Left ventricle myocardium inferior (tissue), 1 donor: Measurements from ENCODE around the gene CGB7. TPM values are rescaled to one million over a fixed set of nuclear protein-coding genes. Genes with fewer than 3 reads are reported as not detected.
"Not testable (repeated sequence)": the region's sequence is repeated elsewhere in the genome, so short reads cannot be mapped to it uniquely, and the experiment has no call there.

Experiments
- DNase-seq: peaks from one replicate; pipeline ENCODE4 v3.0.0-alpha.2; 2020
- H3K27ac ChIP-seq: fragments of 200-600 bp; replicated peaks from 2 replicates; pipeline ENCODE4 v1.8.0; 2021
- H3K27me3 ChIP-seq: fragments of 200-600 bp; 2 replicates; pipeline ENCODE4 v1.8.0; 2021; ENCODE audit warnings: low read depth
- H3K36me3 ChIP-seq: fragments of 200-600 bp; 2 replicates; pipeline ENCODE4 v1.8.0; 2021
- H3K4me1 ChIP-seq: fragments of 200-600 bp; 2 replicates; pipeline ENCODE4 v1.8.0; 2021
- H3K4me3 ChIP-seq: fragments of 200-600 bp; 2 replicates; pipeline ENCODE4 v1.8.0; 2021; ENCODE audit warnings: mild to moderate bottlenecking, moderate library complexity
- H3K9me3 ChIP-seq: fragments of 200-600 bp; replicated peaks from 2 replicates; pipeline ENCODE4 v1.8.0; 2021
- intact Hi-C: fragments of 100-400 bp; cut with micrococcal nuclease; formaldehyde crosslinking; loops from one replicate; pipeline ENCODE4 v1.11.0; 2022
- total RNA-seq: library from RNA; stranded (reverse); fragmentation: NEBNext Ultra II Directional; extraction: Animal tissue kit (Norgen Biotek cat#: 25700); gene quantifications from one replicate; pipeline ENCODE4 v1.2.1, GENCODE V29; 2021
- TF ChIP-seq, protein P1 (sequence below): fragments of 200-600 bp; IDR thresholded peaks from 2 replicates; pipeline ENCODE4 v1.8.0; 2021; ENCODE audit warnings: antibody characterized with exemption, mild to moderate bottlenecking, borderline replicate concordance
- donor health status: DM: no; HTN: yes; CAD: no; lungs with severe emphysema.

CGB7 gene
- total RNA-seq, 1 donor from 2014 or later, result not detected

GRCh38 chr19:49036815-49037214 is 20.7 kb downstream of the CGB7 start, which contains the start of gene CGB1:
TSS of gene CGB1 (minus strand) at chr19:49036895. CDS start at chr19:49036711, 184 bp downstream.
- H3K9me3 ChIP-seq, H3K4me3 ChIP-seq, H3K27ac ChIP-seq, intact Hi-C loops, H3K36me3 ChIP-seq, H3K4me1 ChIP-seq, DNase-seq: not testable (repeated sequence)
- H3K27me3 ChIP-seq, result peaks cover 20% of the 10 kb centered on the region
- TF ChIP-seq, protein P1, sequence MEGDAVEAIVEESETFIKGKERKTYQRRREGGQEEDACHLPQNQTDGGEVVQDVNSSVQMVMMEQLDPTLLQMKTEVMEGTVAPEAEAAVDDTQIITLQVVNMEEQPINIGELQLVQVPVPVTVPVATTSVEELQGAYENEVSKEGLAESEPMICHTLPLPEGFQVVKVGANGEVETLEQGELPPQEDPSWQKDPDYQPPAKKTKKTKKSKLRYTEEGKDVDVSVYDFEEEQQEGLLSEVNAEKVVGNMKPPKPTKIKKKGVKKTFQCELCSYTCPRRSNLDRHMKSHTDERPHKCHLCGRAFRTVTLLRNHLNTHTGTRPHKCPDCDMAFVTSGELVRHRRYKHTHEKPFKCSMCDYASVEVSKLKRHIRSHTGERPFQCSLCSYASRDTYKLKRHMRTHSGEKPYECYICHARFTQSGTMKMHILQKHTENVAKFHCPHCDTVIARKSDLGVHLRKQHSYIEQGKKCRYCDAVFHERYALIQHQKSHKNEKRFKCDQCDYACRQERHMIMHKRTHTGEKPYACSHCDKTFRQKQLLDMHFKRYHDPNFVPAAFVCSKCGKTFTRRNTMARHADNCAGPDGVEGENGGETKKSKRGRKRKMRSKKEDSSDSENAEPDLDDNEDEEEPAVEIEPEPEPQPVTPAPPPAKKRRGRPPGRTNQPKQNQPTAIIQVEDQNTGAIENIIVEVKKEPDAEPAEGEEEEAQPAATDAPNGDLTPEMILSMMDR, result peak; percentile 26

DNA sequence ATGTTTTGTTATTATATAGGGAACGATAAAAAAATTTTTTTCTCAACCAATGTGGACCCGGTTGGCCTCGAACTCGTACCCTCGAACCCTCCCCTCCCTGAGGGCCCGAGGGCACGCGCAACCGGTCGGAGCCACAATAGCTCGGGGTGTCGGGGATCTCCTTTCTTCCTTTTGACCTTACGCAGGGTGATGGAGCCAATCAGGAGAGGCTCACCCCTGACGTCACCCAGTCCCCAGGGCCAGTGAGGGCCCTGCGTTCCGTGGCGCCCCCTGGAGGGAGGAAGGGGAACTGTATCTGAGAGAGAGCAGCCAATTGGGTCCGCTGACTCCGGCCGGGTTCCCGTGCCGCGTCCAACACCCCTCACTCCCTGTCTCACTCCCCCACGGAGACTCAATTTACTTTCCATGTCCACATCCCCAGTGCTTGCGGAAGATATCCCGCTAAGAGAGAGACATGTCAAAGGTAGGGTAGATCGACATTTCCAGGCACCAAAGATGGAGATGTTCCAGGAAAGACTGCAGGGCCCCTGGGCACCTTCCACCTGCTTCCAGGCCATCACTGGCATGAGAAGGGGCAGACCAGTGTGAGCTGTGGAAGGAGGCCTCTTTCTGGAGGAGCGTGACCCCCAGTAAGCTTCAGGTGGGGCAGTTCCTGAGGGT is 25.8 kb downstream of the CGB7 start, which contains the start of gene CGB2:
Gene CGB2, plus strand, starts transcription at position 249 of the 660 bp plus-strand sequence. Its CDS starts 206 bp downstream, at position 455.
- TF ChIP-seq, protein P1, result peak; percentile 30
- H3K36me3 ChIP-seq, H3K9me3 ChIP-seq, H3K4me1 ChIP-seq, DNase-seq, H3K4me3 ChIP-seq, intact Hi-C loops, H3K27ac ChIP-seq: not testable (repeated sequence)
- peaks cover 23% of the 10 kb centered on the region for H3K27me3 ChIP-seq

DNA sequence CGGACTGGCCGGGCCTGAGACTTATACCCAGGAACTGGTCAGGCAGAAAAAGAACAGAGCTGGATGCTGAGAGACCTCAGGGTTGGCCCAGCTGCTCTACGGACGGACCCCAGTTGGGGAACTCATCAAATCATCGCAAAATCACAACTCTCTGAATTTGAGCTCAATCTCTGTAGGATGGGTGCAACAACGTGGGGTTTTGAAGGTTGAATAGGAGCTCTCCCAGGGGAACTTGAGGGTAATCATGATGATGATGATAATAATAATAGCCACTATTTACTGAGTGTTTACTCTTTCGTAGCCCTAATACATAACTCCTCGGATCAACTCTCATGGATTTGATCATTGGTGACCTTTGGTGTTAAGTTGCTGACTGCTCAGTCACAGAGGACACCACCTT is 27.2 kb downstream of the CGB7 start:
- H3K4me3 ChIP-seq, intact Hi-C loops, DNase-seq, H3K9me3 ChIP-seq, H3K27ac ChIP-seq, H3K36me3 ChIP-seq, H3K4me1 ChIP-seq: not testable (repeated sequence)
- H3K27me3 ChIP-seq, result peaks cover 13% of the 10 kb centered on the region

GRCh38 chr19:49029749-49030148 is 27.8 kb downstream of the CGB7 start:
- H3K36me3 ChIP-seq, H3K27me3 ChIP-seq, H3K9me3 ChIP-seq, DNase-seq, H3K4me3 ChIP-seq, intact Hi-C loops, H3K27ac ChIP-seq, H3K4me1 ChIP-seq: not testable (repeated sequence)

DNA sequence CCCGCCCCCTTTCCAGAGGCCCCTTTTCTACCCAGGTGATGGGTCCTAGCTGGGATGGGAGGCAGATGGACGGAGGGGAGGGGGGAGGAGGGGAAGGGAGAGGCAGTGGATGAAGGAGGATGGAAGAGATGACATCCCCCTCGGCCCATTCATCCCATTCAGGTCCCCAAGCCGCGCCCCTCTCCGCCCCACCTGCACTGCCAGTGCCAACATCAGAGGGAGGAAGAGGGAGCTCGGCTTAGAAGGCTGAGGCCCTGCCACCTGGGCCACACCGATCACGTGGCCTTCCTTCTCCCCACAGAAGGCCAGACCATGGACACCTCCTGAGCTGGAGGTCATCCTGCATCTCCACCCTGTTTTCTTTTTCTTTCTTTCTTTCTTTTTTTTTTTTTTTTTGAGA is 28.9 kb downstream of the CGB7 start:
- H3K27ac ChIP-seq, H3K4me1 ChIP-seq, H3K27me3 ChIP-seq, H3K9me3 ChIP-seq, DNase-seq, intact Hi-C loops, H3K36me3 ChIP-seq, H3K4me3 ChIP-seq: not testable (repeated sequence)

- not testable (repeated sequence) for H3K4me1 ChIP-seq, H3K36me3 ChIP-seq, DNase-seq
Observed at GRCh38 chr19:49025599-49025998, 31.9 kb downstream of the CGB7 start.

GRCh38 chr19:49025088-49025487 is 32.5 kb downstream of the CGB7 start:
- H3K27me3 ChIP-seq, H3K36me3 ChIP-seq, intact Hi-C loops, H3K9me3 ChIP-seq, H3K27ac ChIP-seq, H3K4me3 ChIP-seq, DNase-seq, H3K4me1 ChIP-seq: not testable (repeated sequence)

More at GRCh38 chr19:49025599-49025998, 31.9 kb downstream of the CGB7 start:
- H3K27ac ChIP-seq, H3K27me3 ChIP-seq, intact Hi-C loops, H3K4me3 ChIP-seq, H3K9me3 ChIP-seq: not testable (repeated sequence)

DNA sequence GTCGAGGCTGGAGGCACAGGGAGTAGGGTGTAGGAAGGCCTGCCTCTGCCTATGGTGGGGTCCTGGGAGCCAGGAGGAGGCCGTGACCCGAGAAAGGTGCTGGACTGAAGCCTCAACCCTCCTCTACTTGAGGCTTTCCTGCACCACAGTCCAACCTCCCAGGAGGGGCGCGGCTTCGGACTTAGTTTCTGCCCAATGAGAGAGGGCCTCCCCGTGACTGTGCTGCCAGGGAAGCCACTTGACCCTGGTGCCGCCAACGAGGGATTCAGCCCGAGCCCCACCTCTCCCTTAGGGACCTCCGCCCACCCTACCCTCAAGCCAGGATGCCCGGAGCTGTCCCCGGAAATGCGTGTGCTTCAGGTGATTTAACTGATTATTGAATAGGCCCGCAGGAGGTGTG is 33.3 kb downstream of the CGB7 start, which contains the start of gene CGB3:
Gene CGB3, minus strand, starts transcription at position 101 of the 400 bp plus-strand sequence. CDS start 362 bp downstream, outside the sequence.
- DNase-seq, intact Hi-C loops: not testable (repeated sequence)

More for the DNA sequence above, 33.3 kb downstream of the CGB7 start, which contains the start of gene CGB3:
- H3K27ac ChIP-seq, H3K4me1 ChIP-seq, H3K4me3 ChIP-seq, H3K36me3 ChIP-seq, H3K9me3 ChIP-seq: not testable (repeated sequence)
- H3K27me3 ChIP-seq, result peaks cover 11% of the 10 kb centered on the region
